Vagina (tissue), 2 donors: ENCODE data around the gene MT1F.

Experiments
- POLR2A ChIP-seq, 2 donors: fragments of 450-650 bp; IDR thresholded peaks; one replicate each; pipeline ENCODE4 v1.6.1; 2017; ENCODE audit warnings: antibody characterized with exemption in 2 of 2, mild to moderate bottlenecking in 2 of 2, moderate library complexity in 2 of 2
- POLR2AphosphoS5 ChIP-seq, 2 donors: sonication (generic); formaldehyde crosslinking; IDR thresholded peaks; one replicate each; pipeline ENCODE4 v1.9.0; 2017; ENCODE audit warnings: antibody characterized with exemption in 2 of 2, mild to moderate bottlenecking in 2 of 2, low read depth in 1 of 2; ENCODE audit not compliant: insufficient read depth in 1 of 2
- TF ChIP-seq, protein P1 (sequence below), 3 experiments: fragments of 450-650 bp in 2 of 3; fragments of 200-600 bp in 1 of 3; sonication (generic) in 1 of 3; IDR thresholded peaks; one replicate each; pipeline ENCODE4 v1.5.1; 2017 to 2019; ENCODE audit warnings: antibody characterized with exemption in 3 of 3, mild to moderate bottlenecking in 2 of 3, moderate library complexity in 2 of 3

- no peak for TF ChIP-seq POLR2A (IDR thresholded peaks at IDR 0.05)
- TF ChIP-seq, protein P1, sequence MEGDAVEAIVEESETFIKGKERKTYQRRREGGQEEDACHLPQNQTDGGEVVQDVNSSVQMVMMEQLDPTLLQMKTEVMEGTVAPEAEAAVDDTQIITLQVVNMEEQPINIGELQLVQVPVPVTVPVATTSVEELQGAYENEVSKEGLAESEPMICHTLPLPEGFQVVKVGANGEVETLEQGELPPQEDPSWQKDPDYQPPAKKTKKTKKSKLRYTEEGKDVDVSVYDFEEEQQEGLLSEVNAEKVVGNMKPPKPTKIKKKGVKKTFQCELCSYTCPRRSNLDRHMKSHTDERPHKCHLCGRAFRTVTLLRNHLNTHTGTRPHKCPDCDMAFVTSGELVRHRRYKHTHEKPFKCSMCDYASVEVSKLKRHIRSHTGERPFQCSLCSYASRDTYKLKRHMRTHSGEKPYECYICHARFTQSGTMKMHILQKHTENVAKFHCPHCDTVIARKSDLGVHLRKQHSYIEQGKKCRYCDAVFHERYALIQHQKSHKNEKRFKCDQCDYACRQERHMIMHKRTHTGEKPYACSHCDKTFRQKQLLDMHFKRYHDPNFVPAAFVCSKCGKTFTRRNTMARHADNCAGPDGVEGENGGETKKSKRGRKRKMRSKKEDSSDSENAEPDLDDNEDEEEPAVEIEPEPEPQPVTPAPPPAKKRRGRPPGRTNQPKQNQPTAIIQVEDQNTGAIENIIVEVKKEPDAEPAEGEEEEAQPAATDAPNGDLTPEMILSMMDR (IDR thresholded peaks at IDR 0.05) = no peak
- TF ChIP-seq POLR2AphosphoS5 (IDR thresholded peaks at IDR 0.05; ENCODE audit: insufficient read depth in 1 of 2, low read depth in 1 of 2) = no peak
Observed at GRCh38 chr16:56662357-56663354, 4.9 kb downstream of the MT1F start.
